Prostate gland (tissue), 2 donors: ENCODE results near the gene RPS27L. TPM values are rescaled to one million over a fixed set of nuclear protein-coding genes. Genes with fewer than 3 reads are reported as not detected.

ENCODE experiments used
- DNase-seq: peaks from one replicate; pipeline ENCODE4 v3.0.0-alpha.2; 2019; ENCODE audit warnings: low spot score
- H3K27ac ChIP-seq, 2 donors: fragments of 200-600 bp; sonication (generic); 2 replicates each; pipeline ENCODE4 v1.5.1; 2017 to 2019
- H3K27me3 ChIP-seq: fragments of 200-600 bp; sonication (generic); replicated peaks from 2 replicates; pipeline ENCODE4 v1.5.1; 2019; ENCODE audit not compliant: insufficient read depth
- H3K36me3 ChIP-seq, 2 donors: fragments of 200-600 bp; sonication (generic); 1 replicate in 1 of 2; 2 replicates in 1 of 2; pipeline versions ENCODE4 v1.5.1 to v1.8.1; 2017 to 2019
- H3K4me1 ChIP-seq: fragments of 200-600 bp; sonication (generic); replicated peaks from 2 replicates; pipeline ENCODE4 v1.5.1; 2019
- H3K4me3 ChIP-seq, 2 donors: fragments of 200-600 bp; sonication (generic); 2 replicates each; pipeline ENCODE4 v1.5.1; 2017 to 2019
- H3K9me3 ChIP-seq: fragments of 200-600 bp; sonication (generic); 2 replicates; pipeline ENCODE4 v1.5.1; 2017
- CTCF ChIP-seq, 4 experiments: fragments of 200-600 bp in 2 of 4; fragments of 450-650 bp in 2 of 4; sonication (generic) in 2 of 4; IDR thresholded peaks; 1 replicate in 3 of 4; 2 replicates in 1 of 4; pipeline ENCODE4 v1.5.1; 2016 to 2019; ENCODE audit warnings: antibody characterized with exemption in 4 of 4, mild to moderate bottlenecking in 2 of 4, moderate library complexity in 2 of 4
- POLR2A ChIP-seq: fragments of 450-650 bp; IDR thresholded peaks from one replicate; pipeline ENCODE4 v1.6.1; 2016; ENCODE audit warnings: antibody characterized with exemption, mild to moderate bottlenecking
- POLR2AphosphoS5 ChIP-seq: sonication (generic); formaldehyde crosslinking; IDR thresholded peaks from one replicate; pipeline ENCODE4 v1.6.1; 2017; ENCODE audit warnings: antibody characterized with exemption
- WGBS: methylation state at CpG from one replicate; pipeline ENCODE4 v1.1.5; 2018; 5-methylcytosine and 5-hydroxymethylcytosine counted together
- intact Hi-C: fragments of 100-400 bp; cut with DNase I; formaldehyde crosslinking; loops from one replicate; pipeline ENCODE4 v1.14.2; 2022
- total RNA-seq, 2 donors: library from RNA; depleted of rRNA; stranded (reverse); fragments of >200 nt; gene quantifications; one replicate each; pipeline ENCODE4 v1.1.0, GENCODE V29; 2016

RPS27L gene
- total RNA-seq, 2 donors from 2014 or later: 49.2 to 102 TPM

GRCh38 chr15:63121382-63122001 is 35.8 kb downstream of the RPS27L start, which contains the start of gene LACTB:
Gene LACTB, plus strand, starts transcription at chr15:63121861. Its CDS starts 11 bp downstream, at chr15:63121872.
- H3K4me1 ChIP-seq: no peaks in the 10 kb centered on the region
- peak within 1 kb of the TSS; percentile 90 for H3K27ac ChIP-seq
- WGBS: 1% methylated on average over 29 of the region's 40 CpGs
- H3K36me3 ChIP-seq: no peaks in the 10 kb centered on the region
- no peak for TF ChIP-seq CTCF (IDR thresholded peaks at IDR 0.05)
- peak; percentile 71 for TF ChIP-seq POLR2A
- TF ChIP-seq POLR2AphosphoS5: peak; percentile 50
- DNase-seq: peak; percentile 83
- H3K4me3 ChIP-seq: peak within 1 kb of the TSS; percentile 93 to 97
- no peaks in the 10 kb centered on the region for H3K27me3 ChIP-seq
- intact Hi-C loops: no loop called here
- no peaks in the 10 kb centered on the region for H3K9me3 ChIP-seq

DNA sequence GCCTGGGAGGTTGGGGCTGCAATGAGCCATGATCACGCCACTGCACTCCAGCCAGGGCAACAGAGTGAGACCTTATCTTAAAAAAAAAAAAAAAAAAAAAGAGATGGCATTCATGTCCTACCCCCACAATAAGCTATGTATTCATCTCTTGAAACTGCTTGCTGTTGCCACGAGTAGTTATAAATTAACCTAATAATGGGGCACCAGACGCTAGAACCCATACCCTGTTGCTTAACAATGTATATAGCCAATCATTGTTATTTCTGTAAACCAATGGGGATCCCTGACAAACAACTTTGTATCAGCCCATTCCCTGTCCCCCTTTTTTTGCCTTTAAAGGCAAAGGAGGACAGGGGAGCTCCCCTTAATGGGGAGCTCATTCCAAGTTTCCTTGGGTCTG is 38.4 kb downstream of the RPS27L start:
- WGBS: 80% methylated on average over 3 of the region's 3 CpGs
- Histone ChIP-seq H3K9me3 (no peaks in the 10 kb centered on the region), H3K36me3 (no peaks in the 10 kb centered on the region), H3K4me3 (no peak overlapping the region), H3K27ac (no peak overlapping the region), H3K27me3 (no peaks in the 10 kb centered on the region), H3K4me1 (no peaks in the 10 kb centered on the region)
- no peak for TF ChIP-seq POLR2A
- TF ChIP-seq CTCF (IDR thresholded peaks at IDR 0.05): no peak
- no peak for TF ChIP-seq POLR2AphosphoS5
- intact Hi-C loops: no loop called here
- DNase-seq: no peak

GRCh38 chr15:63114465-63114864 is 42.8 kb downstream of the RPS27L start:
- DNase-seq: no peak
- Histone ChIP-seq H3K27me3 (no peaks in the 10 kb centered on the region), H3K27ac (no peak overlapping the region), H3K9me3 (no peaks in the 10 kb centered on the region), H3K4me1 (no peaks in the 10 kb centered on the region), H3K36me3 (no peaks in the 10 kb centered on the region), H3K4me3 (no peak overlapping the region)
- TF ChIP-seq POLR2AphosphoS5 (no peak), CTCF (IDR thresholded peaks at IDR 0.05) (no peak), POLR2A (no peak)
- intact Hi-C loops: no loop called here
- WGBS: 71% methylated on average over 2 of the region's 2 CpGs

DNA sequence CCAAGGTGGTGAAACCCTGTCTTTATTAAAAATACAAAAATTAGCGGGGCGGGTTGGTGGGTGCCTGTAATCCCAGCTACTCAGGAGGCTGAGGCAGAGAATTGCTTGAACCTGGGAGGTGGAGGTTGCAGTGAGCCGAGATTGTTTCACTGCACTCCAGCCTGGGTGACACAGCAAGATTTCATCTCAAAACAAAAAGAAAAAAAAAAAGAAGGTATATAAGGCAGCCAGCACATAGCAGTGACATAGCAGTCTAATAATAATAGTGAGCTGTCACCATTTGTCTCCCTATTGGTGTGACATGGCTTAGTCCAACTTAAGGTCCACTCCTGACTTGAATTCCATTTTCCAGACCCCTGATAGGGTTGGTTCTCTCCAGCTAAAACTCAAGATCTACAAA is 44.4 kb downstream of the RPS27L start:
- no peaks in the 10 kb centered on the region for H3K27me3 ChIP-seq
- no peak overlapping the region for H3K4me3 ChIP-seq
- H3K36me3 ChIP-seq: no peaks in the 10 kb centered on the region
- TF ChIP-seq POLR2AphosphoS5 (no peak), POLR2A (no peak), CTCF (IDR thresholded peaks at IDR 0.05) (no peak)
- no peak overlapping the region for H3K27ac ChIP-seq
- 90% methylated on average over 3 of the region's 3 CpGs for WGBS
- intact Hi-C loops: no loop called here
- H3K9me3 ChIP-seq: no peaks in the 10 kb centered on the region
- no peak for DNase-seq
- H3K4me1 ChIP-seq: no peaks in the 10 kb centered on the region

DNA sequence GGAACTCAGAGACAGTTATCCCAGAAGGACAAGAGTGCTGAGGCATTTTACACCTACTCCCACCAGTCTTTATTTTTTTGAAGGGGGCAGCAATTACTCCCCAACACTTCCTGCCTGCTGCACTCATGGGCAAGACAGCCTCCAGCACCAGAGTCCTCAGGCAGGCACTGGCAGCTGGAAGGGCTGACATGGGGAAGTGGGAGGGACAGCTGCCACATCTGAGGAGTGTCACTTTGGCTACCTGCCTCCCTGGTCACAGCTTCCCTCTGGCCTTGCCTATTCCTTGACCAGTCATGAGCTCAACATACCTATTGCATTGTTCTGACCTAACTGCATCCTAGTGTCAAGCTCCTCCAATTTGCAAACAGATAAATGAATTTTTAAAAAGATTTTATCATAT is 45.8 kb downstream of the RPS27L start:
- H3K4me3 ChIP-seq: no peak overlapping the region
- H3K36me3 ChIP-seq: no peaks in the 10 kb centered on the region
- TF ChIP-seq CTCF (IDR thresholded peaks at IDR 0.05) (no peak), POLR2AphosphoS5 (no peak)
- H3K27ac ChIP-seq: no peak overlapping the region
- H3K27me3 ChIP-seq: no peaks in the 10 kb centered on the region
- no peaks in the 10 kb centered on the region for H3K4me1 ChIP-seq
- no peak for DNase-seq
- intact Hi-C loops: no loop called here
- no peaks in the 10 kb centered on the region for H3K9me3 ChIP-seq
